Measurements from ENCODE around the gene POLR3B.

DNA sequence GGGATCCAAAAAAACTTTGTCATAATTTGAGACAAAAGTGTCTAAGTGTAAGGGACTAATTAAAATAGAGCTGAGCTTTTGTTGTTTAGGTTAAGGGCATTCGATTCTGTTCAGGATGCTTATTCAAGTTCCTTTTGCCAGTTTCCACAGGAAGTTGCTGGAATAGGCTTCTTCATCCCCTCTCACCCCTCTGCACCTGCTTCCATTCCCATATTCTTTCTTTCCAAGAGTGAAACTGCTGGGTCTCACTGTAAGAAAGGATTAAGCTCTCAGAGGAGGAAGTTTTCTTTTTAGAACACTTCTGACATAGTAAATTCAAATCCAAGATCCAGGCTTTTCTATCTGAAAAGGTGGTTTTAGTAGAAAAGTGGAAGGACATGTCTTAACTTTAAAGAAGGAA lies 61.4 kb downstream of the POLR3B start:
- TF ChIP-seq CTCF (IDR thresholded peaks at IDR 0.05; ENCODE audit: low read depth, low read length, poor library complexity, severe bottlenecking) (no peak), EZH2phosphoT487 (IDR thresholded peaks at IDR 0.05; ENCODE audit: borderline replicate concordance, low read length) (no peak)

Measured in DOHH2 (cell line).